ENCODE measurements around the gene NR3C1.
"Not testable (repeated sequence)": the region's sequence is repeated elsewhere in the genome, so short reads cannot be mapped to it uniquely, and the experiment has no call there.

The NR3C1 gene

DNA sequence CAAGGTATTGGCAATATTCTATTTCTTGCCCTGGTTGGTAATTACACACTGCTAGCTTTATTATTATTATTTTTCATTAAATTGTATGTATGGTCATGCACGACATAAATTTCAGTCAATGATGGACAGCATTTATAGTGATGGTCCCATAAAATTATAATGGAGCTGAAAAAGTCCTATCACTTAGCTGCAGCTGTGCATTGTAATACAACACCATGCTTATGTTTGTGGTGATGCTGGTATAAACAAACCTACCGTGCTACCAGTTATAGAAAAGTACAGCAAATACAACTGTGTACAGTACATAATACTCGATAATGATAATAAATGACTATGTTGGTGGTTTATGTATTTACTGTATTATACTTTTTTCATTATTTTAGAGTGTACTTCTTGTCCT is 65.5 kb downstream of the NR3C1 start:
- no peak for DNase-seq (ENCODE audit: low read depth)
- no peak for TF ChIP-seq CTCF (conservative IDR thresholded peaks at IDR 0.05; ENCODE audit: low read length)

DNA sequence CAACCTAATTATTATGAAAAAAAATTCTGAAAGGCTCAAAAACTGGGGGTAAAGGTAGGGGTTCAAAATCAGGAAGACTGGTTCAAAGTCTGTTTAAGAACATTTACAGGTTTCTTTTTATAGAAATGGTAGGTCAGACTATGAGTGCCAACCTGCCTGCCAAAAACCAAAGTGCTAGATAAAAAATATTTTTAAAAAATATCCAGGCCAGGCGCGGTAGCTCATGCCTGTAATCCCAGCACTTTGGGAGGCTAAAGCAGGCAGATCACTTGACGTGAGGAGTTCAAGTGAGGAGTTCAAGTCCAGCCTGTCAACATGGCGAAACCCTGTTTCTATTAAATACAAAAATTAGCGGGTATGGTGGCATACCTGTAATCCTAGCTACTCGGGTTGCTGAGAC is 67.0 kb downstream of the NR3C1 start:
- no peak for TF ChIP-seq CTCF (conservative IDR thresholded peaks at IDR 0.05; ENCODE audit: low read length)
- no peak overlapping the region for H3K4me3 ChIP-seq (ENCODE audit: low read length)
- DNase-seq (ENCODE audit: low read depth): no peak

More for the DNA sequence above, 65.5 kb downstream of the NR3C1 start:
- no peak overlapping the region for H3K4me3 ChIP-seq (ENCODE audit: low read length)

DNA sequence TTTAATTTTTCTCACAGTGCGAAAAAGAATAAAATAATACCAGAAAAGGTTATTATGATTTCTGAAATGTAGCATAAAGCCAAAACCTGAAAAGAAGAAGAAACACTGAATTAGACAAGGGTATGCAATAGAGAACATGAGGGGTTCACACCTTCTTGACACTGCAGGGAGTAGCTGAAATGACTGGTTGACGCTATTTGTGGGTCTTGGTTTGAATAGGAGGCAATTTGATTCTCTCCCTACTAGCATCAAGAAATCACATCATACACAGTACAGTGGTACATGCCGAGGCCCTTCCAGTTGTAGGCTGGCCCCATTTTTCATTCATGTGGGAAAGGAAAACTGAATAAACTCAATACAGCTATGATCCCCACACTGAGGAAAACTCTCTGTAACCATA is 68.6 kb downstream of the NR3C1 start:
- DNase-seq (ENCODE audit: low read depth): no peak
- no peak overlapping the region for H3K4me3 ChIP-seq (ENCODE audit: low read length)
- no peak for TF ChIP-seq CTCF (conservative IDR thresholded peaks at IDR 0.05; ENCODE audit: low read length)

DNA sequence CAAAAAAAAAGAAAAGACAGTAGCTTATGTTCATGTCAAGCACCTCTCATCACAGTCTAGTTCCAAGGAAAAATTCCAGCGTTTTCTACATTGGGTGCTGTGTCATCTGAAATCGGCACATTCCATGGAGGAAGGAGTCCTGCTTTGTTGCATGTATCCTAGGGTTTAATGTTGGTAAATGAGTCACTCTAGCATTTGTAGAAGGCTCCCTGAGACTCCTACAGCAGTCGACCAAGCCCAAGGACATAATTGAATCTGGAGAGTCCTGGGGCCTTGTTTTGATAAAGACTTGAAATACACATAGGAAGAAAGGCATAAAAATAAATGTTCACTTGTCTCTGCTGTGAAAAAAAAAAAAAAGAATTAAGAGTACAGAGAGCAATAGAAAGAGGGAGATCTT is 69.1 kb downstream of the NR3C1 start:
- not testable (repeated sequence) for H3K4me3 ChIP-seq (ENCODE audit: low read length); DNase-seq (ENCODE audit: low read depth)

- no peak for DNase-seq (ENCODE audit: low read depth)
- no peak overlapping the region for H3K4me3 ChIP-seq (ENCODE audit: low read length)
- TF ChIP-seq CTCF (conservative IDR thresholded peaks at IDR 0.05; ENCODE audit: low read length): no peak
Observed at GRCh38 chr5:143331956-143332355, 71.5 kb downstream of the NR3C1 start.

DNA sequence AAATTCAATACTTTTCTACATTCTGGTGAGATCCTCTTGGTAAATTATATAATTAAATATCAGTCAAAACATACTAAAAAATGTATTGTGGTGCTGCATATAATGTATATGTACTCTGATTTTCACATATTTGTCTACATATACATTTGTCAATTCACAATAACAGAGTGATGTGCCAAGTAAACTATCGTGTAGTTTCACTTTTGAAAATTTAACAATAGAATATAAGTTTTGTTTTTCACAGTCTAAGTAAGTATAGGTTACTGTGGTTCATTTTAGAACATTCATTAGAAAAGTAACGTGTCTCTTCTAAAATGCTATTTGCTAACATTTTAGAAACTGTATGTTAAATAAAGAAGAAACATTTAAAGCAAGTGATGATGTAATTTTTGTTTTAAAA is 73.6 kb downstream of the NR3C1 start:
- DNase-seq (ENCODE audit: low read depth): no peak
- TF ChIP-seq CTCF (conservative IDR thresholded peaks at IDR 0.05; ENCODE audit: low read length): no peak
- H3K4me3 ChIP-seq (ENCODE audit: low read length): no peak overlapping the region

DNA sequence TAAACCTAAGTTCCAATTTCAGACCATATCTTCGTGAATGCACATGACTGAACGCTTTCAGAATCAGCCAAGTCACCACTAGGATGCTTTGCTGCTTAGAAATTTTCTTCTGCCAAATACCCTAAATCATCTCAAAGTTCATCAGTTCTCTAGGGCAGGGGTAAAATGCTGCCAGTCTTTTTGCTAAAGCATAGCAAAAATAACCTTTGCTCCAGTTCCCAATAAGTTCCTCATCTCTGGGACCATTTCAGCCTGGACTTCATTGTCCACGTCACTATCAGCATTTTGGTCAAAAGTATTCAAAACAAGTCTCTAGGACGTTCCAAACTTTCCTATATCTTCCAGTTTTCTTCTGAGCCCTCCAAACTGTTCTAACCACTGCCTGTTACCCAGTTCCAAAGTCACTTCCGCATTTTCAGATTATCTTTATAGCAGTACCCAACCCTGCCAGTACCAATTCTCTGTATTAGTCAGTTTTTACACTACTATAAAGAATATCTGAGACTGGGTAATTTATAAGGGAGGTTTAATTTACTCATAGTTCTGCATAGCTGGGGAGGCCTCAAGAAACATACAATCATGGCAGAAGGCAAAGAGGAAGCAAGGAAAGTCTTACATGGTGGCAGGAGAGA is 74.8 kb downstream of the NR3C1 start:
- no peak for TF ChIP-seq CTCF (conservative IDR thresholded peaks at IDR 0.05; ENCODE audit: low read length)
- H3K4me3 ChIP-seq (ENCODE audit: low read length): no peak overlapping the region
- DNase-seq (ENCODE audit: low read depth): no peak

DNA sequence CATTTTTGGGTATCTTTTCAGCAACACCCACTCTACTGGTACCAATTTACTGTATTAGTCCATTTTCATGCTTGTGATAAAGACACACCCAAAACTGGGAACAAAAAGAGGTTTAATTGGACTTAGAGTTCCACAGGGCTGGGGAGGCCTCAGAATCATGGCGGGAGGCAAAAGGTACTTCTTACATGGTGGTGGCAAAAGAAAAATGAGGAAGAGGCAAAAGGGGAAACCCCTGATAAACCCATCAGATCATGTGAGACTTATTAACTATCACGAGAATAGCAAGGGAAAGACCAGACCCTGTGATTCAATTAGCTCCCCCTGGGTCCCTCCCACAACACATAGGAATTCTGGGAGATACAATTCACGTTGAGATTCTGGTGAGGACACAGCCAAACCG is 78.4 kb downstream of the NR3C1 start:
- DNase-seq (ENCODE audit: low read depth); H3K4me3 ChIP-seq (ENCODE audit: low read length): not testable (repeated sequence)

DNA sequence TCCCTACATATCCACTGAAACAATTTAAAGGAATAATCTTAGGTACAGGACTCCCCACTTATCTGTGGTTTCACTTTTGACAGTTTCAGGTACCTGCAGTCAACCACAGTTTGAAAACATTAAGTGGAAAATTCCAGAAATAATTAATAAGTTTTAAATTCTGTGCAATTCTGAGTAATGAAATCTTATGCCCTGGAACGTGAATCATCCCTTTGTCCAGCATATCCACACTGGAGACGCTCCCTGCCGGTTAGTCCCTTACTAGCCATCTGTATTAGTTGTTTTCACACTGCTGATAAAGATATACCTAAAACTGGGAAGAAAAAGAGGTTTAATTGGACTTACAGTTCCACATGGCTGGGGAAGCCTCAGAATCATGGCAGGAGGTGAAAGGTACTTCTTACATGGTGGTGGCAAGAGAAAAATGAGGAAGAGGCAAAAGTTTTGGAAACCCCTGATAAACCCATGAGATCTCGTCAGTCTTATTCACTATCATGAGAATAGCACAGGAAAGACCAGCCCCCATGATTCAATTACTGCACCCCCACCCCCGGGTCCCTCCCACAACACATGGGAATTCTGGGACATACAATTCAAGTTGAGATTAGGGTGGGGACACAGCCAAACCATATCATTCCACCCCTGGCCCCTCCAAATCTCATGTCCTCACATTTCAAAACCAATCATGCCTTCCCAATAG is 80.4 kb downstream of the NR3C1 start:
- DNase-seq (ENCODE audit: low read depth): not testable (repeated sequence)

More for the DNA sequence above, 80.4 kb downstream of the NR3C1 start:
- H3K4me3 ChIP-seq (ENCODE audit: low read length): not testable (repeated sequence)
